MM.1S (cell line): Measurements from ENCODE around the gene RPRD1A.
"Not testable (repeated sequence)": the region's sequence is repeated elsewhere in the genome, so short reads cannot be mapped to it uniquely, and the experiment has no call there.

Experiments
- DNase-seq: peaks from one replicate; pipeline ENCODE4 v3.0.0-alpha.2; 2015
- H2AFZ ChIP-seq: fragments of 300-600 bp; sonication (generic); 2 replicates; pipeline ENCODE4 v1.6.0; 2016; ENCODE audit warnings: antibody characterized with exemption, low read length
- H3F3A ChIP-seq: fragments of 300-600 bp; sonication (generic); 2 replicates; pipeline ENCODE4 v1.6.1; 2016; ENCODE audit warnings: mild to moderate bottlenecking, antibody characterized with exemption, low read length, moderate library complexity, mixed read lengths; ENCODE audit not compliant: insufficient read depth
- H3K27ac ChIP-seq: fragments of 300-600 bp; sonication (generic); 2 replicates; pipeline ENCODE4 v1.5.1; 2016; ENCODE audit warnings: mild to moderate bottlenecking, low read length
- H3K27me3 ChIP-seq: fragments of 300-600 bp; sonication (generic); replicated peaks from 2 replicates; pipeline ENCODE4 v1.6.0; 2016; ENCODE audit warnings: low read length; ENCODE audit not compliant: insufficient read depth
- H3K36me3 ChIP-seq: fragments of 300-600 bp; sonication (generic); replicated peaks from 2 replicates; pipeline ENCODE4 v1.6.1; 2016; ENCODE audit warnings: mild to moderate bottlenecking, low read length, mixed read lengths; ENCODE audit not compliant: insufficient read depth
- H3K4me1 ChIP-seq: fragments of 300-600 bp; sonication (generic); 2 replicates; pipeline ENCODE4 v1.6.1; 2016; ENCODE audit warnings: low read length, mixed read lengths
- H3K4me2 ChIP-seq: fragments of 300-600 bp; sonication (generic); 2 replicates; pipeline ENCODE4 v1.6.0; 2016; ENCODE audit warnings: low read depth, low read length
- H3K4me3 ChIP-seq: fragments of 300-600 bp; sonication (generic); 2 replicates; pipeline ENCODE4 v1.5.1; 2016; ENCODE audit warnings: low read length, mixed read lengths
- H3K79me2 ChIP-seq: fragments of 300-600 bp; sonication (generic); 2 replicates; pipeline ENCODE4 v1.6.1; 2016; ENCODE audit warnings: mixed run types, low read length, mixed read lengths
- H3K9ac ChIP-seq: fragments of 300-600 bp; sonication (generic); 2 replicates; pipeline ENCODE4 v1.6.1; 2016; ENCODE audit warnings: low read length, mixed read lengths
- H3K9me2 ChIP-seq: fragments of 300-600 bp; sonication (generic); replicated peaks from 2 replicates; pipeline ENCODE4 v1.6.1; 2016; ENCODE audit warnings: mild to moderate bottlenecking, low read length, mixed read lengths; ENCODE audit not compliant: insufficient read depth
- H3K9me3 ChIP-seq: fragments of 300-600 bp; sonication (generic); replicated peaks from 2 replicates; pipeline ENCODE4 v1.6.1; 2016; ENCODE audit warnings: mild to moderate bottlenecking, low read length, mixed read lengths; ENCODE audit not compliant: insufficient read depth
- H4K20me1 ChIP-seq: fragments of 300-600 bp; sonication (generic); 2 replicates; pipeline ENCODE4 v1.6.1; 2016; ENCODE audit warnings: mild to moderate bottlenecking, low read length, moderate library complexity, mixed read lengths; ENCODE audit not compliant: insufficient read depth
- CTCF ChIP-seq: fragments of 300-600 bp; sonication (generic); IDR thresholded peaks from 2 replicates; pipeline ENCODE4 v1.5.1; 2016; ENCODE audit warnings: antibody characterized with exemption, low read length, mixed read lengths
- EZH2 ChIP-seq: fragments of 300-600 bp; sonication (generic); optimal IDR thresholded peaks from 2 replicates; pipeline ENCODE3; 2017; ENCODE audit warnings: low read depth, mild to moderate bottlenecking, antibody characterized with exemption, low read length, mixed read lengths
- EZH2phosphoT487 ChIP-seq: fragments of 300-600 bp; sonication (generic); IDR thresholded peaks from 2 replicates; pipeline ENCODE4 v1.6.1; 2018; ENCODE audit warnings: antibody characterized with exemption, low read length

The RPRD1A gene

DNA sequence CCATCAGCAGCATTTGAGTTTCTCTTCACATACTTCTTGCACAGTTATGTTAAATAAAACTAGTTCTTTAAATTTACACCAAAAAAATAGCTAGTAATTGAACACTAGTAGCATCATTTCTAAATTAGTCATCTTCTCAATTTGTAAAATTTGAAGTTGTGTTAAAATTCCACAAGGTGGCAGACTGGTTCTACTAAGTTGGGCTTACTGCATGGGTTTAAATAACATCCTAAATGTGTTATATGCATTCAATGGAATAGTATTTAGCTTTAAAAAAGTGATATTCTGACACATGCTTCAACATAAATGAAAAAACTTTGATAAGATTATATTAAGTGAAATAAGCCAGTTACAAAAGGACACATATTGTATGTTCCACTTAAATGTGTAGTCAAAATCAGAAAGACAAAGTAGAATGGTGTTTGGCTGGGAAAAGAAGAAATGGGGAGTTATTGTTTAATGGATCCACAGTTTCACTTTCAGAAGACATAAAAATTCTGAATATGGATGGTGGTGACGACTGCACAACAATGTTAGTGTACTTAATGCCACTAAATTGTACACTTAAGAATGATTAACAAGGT, 28.7 kb upstream of the RPRD1A start:
- H3F3A ChIP-seq: no peaks in the 10 kb centered on the region
- TF ChIP-seq CTCF (peak; percentile 62), EZH2phosphoT487 (no peak)
- no peaks in the 10 kb centered on the region for H3K9me2 ChIP-seq
- no peaks in the 10 kb centered on the region for H3K79me2 ChIP-seq
- no peaks in the 10 kb centered on the region for H3K36me3 ChIP-seq
- no peak overlapping the region for H3K4me3 ChIP-seq
- H3K4me2 ChIP-seq: no peak overlapping the region
- H3K27ac ChIP-seq: no peak overlapping the region
- no peaks in the 10 kb centered on the region for H3K9me3 ChIP-seq
- no peaks in the 10 kb centered on the region for H4K20me1 ChIP-seq
- H3K4me1 ChIP-seq: no peaks in the 10 kb centered on the region
- no peaks in the 10 kb centered on the region for H3K27me3 ChIP-seq
- peak; percentile 62 for DNase-seq
- no peak overlapping the region for H3K9ac ChIP-seq
- no peak overlapping the region for H2AFZ ChIP-seq

DNA sequence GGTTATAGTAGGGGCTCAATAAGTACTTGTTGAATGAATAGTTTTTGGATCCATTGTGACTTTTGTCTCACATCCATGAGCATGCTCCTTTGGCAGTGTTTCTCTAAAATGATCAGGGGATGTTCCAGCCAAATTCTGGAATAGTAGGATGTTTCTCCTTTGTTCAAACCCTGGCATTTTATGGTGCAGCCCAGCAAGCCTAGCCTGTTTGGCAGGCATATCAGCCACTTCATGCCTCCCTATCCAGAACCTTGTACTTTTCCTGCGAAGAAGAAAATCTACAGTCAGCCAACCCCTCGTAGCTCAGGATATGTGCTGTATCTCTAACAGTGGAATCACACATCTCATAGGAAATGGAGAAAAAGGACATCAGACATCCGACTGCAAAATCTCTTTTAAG, 27.1 kb upstream of the RPRD1A start:
- Histone ChIP-seq H2AFZ (no peak overlapping the region), H3K9me2 (no peaks in the 10 kb centered on the region), H3K4me2 (no peak overlapping the region), H4K20me1 (no peaks in the 10 kb centered on the region), H3K4me1 (no peaks in the 10 kb centered on the region), H3K79me2 (no peaks in the 10 kb centered on the region), H3K9ac (no peak overlapping the region), H3F3A (no peaks in the 10 kb centered on the region), H3K36me3 (no peaks in the 10 kb centered on the region), H3K27me3 (no peaks in the 10 kb centered on the region), H3K27ac (no peak overlapping the region), H3K9me3 (no peaks in the 10 kb centered on the region), H3K4me3 (no peak overlapping the region)
- DNase-seq: no peak
- TF ChIP-seq EZH2phosphoT487 (no peak), CTCF (no peak), EZH2 (no peak)

DNA sequence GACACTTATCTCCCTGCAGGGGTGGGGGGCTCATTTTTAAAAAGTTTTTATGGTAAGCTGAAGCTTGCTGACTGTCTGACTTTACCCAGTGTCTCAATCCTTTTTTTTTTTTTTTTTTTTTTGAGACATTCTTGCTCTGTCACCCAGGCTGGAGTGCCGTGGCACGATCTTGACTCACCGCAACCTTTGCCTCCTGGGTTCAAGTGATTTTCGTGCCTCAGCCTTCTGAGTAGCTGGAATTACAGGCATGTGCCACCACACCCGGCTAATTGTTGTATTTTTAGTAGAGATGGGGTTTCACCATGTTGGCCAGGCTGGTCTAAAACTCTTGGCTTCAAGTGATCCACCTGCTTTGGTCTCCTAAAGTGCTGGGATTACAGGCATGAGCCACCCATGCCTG, 24.8 kb upstream of the RPRD1A start:
- not testable (repeated sequence) for H3K9me3 ChIP-seq, H3F3A ChIP-seq, H3K79me2 ChIP-seq, H3K4me3 ChIP-seq, DNase-seq, H3K27ac ChIP-seq, H3K4me2 ChIP-seq, H3K36me3 ChIP-seq, H3K27me3 ChIP-seq, H4K20me1 ChIP-seq, H3K4me1 ChIP-seq, H3K9me2 ChIP-seq, H2AFZ ChIP-seq, H3K9ac ChIP-seq

DNA sequence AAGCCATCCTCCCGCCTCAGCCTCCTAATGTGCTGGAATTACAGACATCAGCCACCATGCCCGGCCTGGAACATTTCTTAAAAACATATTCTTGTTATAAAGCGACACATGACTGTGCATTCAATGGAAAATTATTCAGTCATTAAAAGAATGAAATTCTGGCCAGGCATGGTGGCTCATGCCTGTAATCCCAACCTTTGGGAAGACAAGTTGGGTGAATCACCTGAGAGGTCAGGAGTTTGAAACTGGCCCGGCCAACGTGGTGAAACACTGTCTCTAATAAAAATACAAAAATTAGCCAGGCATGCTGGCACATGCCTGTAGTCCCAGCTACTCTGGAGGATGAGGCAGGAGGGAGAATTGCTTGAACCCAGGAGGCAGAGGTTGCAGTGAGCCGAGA, 21.6 kb upstream of the RPRD1A start:
- TF ChIP-seq EZH2phosphoT487: no peak
- TF ChIP-seq EZH2: no peak
- no peak for TF ChIP-seq CTCF
- no peak overlapping the region for H2AFZ ChIP-seq
- no peak overlapping the region for H3K27ac ChIP-seq
- DNase-seq: no peak
- no peaks in the 10 kb centered on the region for H3K27me3 ChIP-seq
- H3K9ac ChIP-seq: no peak overlapping the region
- no peaks in the 10 kb centered on the region for H3K36me3 ChIP-seq
- H3K4me3 ChIP-seq: no peak overlapping the region
- no peak overlapping the region for H3K4me2 ChIP-seq
- no peaks in the 10 kb centered on the region for H4K20me1 ChIP-seq
- H3K79me2 ChIP-seq: no peaks in the 10 kb centered on the region
- H3K9me2 ChIP-seq: no peaks in the 10 kb centered on the region
- no peaks in the 10 kb centered on the region for H3F3A ChIP-seq
- no peaks in the 10 kb centered on the region for H3K9me3 ChIP-seq
- no peaks in the 10 kb centered on the region for H3K4me1 ChIP-seq
